Measurements from ENCODE around the gene PDE7B.

Gene PDE7B

DNA sequence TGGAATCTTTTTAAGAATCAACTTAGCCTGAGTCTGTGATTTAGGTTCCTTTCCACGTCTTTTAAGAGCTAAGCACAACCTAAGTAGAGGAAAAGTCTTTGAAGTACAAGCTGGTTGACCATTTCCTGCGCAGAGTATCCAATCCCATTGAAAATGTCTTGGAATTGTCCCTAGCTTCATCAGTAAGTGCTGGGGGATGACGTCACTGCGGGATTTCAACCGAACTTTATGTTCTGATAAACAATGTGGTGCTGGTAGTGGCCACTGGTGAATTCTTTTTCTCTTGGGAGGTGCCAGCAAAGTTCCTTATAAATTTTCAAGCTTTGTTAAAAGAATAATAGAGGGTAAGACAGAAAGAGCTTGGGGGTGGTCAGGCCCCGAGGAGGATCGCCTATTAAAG lies 69.2 kb downstream of the PDE7B start:
- Histone ChIP-seq H3K36me3 (replicated peaks) (no peaks in the 10 kb centered on the region), H3K27me3 (replicated peaks) (no peaks in the 10 kb centered on the region), H3K27ac (no peak overlapping the region), H3K4me3 (ENCODE audit: low read depth, low read length) (no peak overlapping the region)
- DNase-seq = no peak
- TF ChIP-seq, protein P1, sequence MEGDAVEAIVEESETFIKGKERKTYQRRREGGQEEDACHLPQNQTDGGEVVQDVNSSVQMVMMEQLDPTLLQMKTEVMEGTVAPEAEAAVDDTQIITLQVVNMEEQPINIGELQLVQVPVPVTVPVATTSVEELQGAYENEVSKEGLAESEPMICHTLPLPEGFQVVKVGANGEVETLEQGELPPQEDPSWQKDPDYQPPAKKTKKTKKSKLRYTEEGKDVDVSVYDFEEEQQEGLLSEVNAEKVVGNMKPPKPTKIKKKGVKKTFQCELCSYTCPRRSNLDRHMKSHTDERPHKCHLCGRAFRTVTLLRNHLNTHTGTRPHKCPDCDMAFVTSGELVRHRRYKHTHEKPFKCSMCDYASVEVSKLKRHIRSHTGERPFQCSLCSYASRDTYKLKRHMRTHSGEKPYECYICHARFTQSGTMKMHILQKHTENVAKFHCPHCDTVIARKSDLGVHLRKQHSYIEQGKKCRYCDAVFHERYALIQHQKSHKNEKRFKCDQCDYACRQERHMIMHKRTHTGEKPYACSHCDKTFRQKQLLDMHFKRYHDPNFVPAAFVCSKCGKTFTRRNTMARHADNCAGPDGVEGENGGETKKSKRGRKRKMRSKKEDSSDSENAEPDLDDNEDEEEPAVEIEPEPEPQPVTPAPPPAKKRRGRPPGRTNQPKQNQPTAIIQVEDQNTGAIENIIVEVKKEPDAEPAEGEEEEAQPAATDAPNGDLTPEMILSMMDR (IDR thresholded peaks at IDR 0.05; ENCODE audit: low read depth, low read length, missing control alignments) = no peak
- in situ Hi-C loops (cut with HindIII; ENCODE audit: low pct_ligation_motif_present, low sequenced_read_pairs) = no loop called here

DNA sequence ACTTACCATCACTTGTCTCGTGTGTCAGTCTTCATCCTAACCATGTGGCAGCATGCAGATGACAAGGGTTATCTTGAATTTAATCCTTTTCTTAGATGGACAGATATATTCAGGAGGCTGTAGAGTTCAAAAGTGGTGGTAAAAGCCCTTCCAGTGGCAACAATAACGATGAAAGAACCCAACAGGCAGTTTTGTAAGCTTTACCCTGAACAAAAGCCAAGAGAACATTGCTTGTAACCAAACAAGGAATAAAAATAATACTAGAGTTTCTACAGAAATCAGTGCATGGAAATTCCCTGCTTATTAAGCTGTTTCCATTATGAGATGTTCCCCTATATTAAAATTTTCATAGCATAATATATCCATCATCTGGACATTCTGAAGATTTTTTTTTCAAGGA lies 69.7 kb downstream of the PDE7B start:
- DNase-seq = no peak
- Histone ChIP-seq H3K27ac (peak overlapping the region; percentile 81), H3K36me3 (replicated peaks) (no peaks in the 10 kb centered on the region), H3K27me3 (replicated peaks) (no peaks in the 10 kb centered on the region), H3K4me3 (ENCODE audit: low read depth, low read length) (no peak overlapping the region)
- in situ Hi-C loops (cut with HindIII; ENCODE audit: low pct_ligation_motif_present, low sequenced_read_pairs) = no loop called here
- TF ChIP-seq, protein P1 (IDR thresholded peaks at IDR 0.05; ENCODE audit: low read depth, low read length, missing control alignments) = no peak

DNA sequence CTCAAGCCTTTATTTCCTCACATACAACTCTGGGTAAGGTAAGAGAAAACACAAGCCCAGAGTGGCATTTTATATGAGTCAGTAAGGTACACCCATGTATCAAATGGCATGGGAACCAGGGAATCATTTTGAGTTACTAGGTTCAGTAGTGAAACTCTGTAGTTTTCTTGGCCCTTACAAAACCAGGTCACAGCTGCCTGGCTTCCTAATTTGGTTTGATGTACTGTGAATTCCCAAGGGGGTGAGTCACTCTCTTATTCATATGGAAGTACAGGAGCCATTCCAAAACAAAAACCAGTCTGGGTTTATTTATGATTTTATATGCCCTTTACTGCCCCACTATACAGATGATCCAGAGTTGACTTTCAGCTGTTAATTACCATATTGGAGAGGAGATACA lies 70.7 kb downstream of the PDE7B start:
- Histone ChIP-seq H3K4me3 (ENCODE audit: low read depth, low read length) (no peak overlapping the region), H3K36me3 (replicated peaks) (no peaks in the 10 kb centered on the region), H3K27me3 (replicated peaks) (no peaks in the 10 kb centered on the region), H3K27ac (peak overlapping the region; percentile 81)
- TF ChIP-seq, protein P1 (IDR thresholded peaks at IDR 0.05; ENCODE audit: low read depth, low read length, missing control alignments) = no peak
- peak; percentile 92 for DNase-seq
- in situ Hi-C loops (cut with HindIII; ENCODE audit: low pct_ligation_motif_present, low sequenced_read_pairs) = no loop called here

DNA sequence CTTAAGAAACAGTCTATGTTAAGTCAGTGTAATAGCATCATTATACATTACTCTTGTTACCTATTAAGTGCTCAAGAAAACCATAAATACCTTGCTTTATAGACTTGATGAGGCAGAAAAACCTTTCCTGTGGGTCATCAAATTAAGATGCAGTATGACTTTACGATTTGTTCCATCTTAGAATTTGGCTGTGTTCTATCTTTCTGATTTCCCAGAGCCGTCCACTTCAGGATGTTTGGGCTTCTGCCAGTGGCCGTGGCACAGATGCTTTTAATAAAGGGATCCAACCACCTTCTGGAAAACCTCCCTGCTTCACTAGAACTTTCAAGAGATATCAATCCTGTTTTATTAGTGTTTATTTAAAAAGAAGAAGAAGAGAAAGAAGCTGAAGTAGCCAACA lies 71.2 kb downstream of the PDE7B start:
- TF ChIP-seq, protein P1 (IDR thresholded peaks at IDR 0.05; ENCODE audit: low read depth, low read length, missing control alignments) = no peak
- no peaks in the 10 kb centered on the region for H3K27me3 ChIP-seq (replicated peaks)
- DNase-seq = no peak
- no peaks in the 10 kb centered on the region for H3K36me3 ChIP-seq (replicated peaks)
- peak overlapping the region; percentile 81 for H3K27ac ChIP-seq
- in situ Hi-C loops (cut with HindIII; ENCODE audit: low pct_ligation_motif_present, low sequenced_read_pairs) = no loop called here
- H3K4me3 ChIP-seq (ENCODE audit: low read depth, low read length) = no peak overlapping the region

DNA sequence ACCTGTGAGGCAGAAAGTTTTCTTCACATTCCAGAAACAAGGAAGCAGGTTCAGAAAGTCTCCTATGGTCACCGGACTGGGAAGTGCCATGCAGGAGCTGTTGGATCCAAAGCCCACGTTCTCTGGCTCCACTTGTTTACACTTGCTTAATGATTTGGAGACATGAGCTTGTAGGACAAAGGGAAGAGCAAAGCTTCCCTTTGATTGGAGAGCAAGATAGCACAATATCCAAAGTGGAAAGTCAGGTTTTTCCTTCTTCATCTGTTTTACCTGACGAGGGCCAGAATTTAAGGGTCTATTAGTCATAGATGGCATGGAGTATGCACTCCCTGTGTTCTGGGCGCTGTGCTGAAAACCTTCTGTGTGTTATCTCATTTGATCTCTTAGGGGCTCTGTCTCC lies 81.2 kb downstream of the PDE7B start:
- H3K27ac ChIP-seq = no peak overlapping the region
- H3K36me3 ChIP-seq (replicated peaks) = no peaks in the 10 kb centered on the region
- TF ChIP-seq, protein P1 (IDR thresholded peaks at IDR 0.05; ENCODE audit: low read depth, low read length, missing control alignments) = no peak
- in situ Hi-C loops (cut with HindIII; ENCODE audit: low pct_ligation_motif_present, low sequenced_read_pairs) = no loop called here
- no peak for DNase-seq
- no peaks in the 10 kb centered on the region for H3K27me3 ChIP-seq (replicated peaks)
- H3K4me3 ChIP-seq (ENCODE audit: low read depth, low read length) = no peak overlapping the region

DNA sequence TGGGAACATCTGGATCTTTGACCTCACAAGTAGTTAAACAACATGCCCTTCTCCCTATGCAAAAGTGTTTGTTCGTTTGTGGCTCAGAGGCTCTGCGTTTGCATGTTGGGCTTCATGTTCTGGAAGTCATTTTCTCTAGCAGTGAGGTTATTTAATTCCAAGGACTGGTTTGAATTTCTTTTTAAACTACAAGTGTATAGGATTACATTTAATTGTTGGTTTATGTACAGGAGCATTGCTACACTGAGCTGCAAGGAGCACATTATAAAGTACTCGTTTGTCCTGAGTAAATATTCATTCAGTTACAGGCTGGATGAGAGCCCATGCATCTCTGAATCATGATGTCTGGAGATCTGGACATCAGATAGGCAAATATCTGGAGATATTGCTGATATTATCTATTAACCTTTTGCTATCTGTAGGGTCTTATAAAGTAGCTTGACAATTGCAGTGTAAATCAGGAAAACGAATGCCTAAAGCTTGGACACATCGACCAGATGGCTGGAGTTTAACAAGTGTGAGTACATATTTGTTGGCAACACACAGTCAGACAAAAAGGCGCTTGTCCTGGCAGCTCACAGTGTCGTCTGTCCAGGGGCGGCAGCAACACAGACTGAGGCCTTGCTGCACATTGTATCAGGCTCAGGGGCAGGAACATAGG lies 84.6 kb downstream of the PDE7B start:
- Histone ChIP-seq H3K4me3 (ENCODE audit: low read depth, low read length) (no peak overlapping the region), H3K27ac (peak overlapping the region; percentile 96), H3K27me3 (replicated peaks) (no peaks in the 10 kb centered on the region), H3K36me3 (replicated peaks) (no peaks in the 10 kb centered on the region)
- peak; percentile 78 for DNase-seq
- in situ Hi-C loops (cut with HindIII; ENCODE audit: low pct_ligation_motif_present, low sequenced_read_pairs) = no loop called here
- TF ChIP-seq, protein P1 (IDR thresholded peaks at IDR 0.05; ENCODE audit: low read depth, low read length, missing control alignments) = no peak

Measured in brain microvascular endothelial cell (primary cell).